DOHH2 (cell line): ENCODE data around the gene CHRDL2.

Experiments used
- H3F3A ChIP-seq: fragments of 200-600 bp; sonication (generic), shearing (Covaris generic); 2 replicates; pipeline ENCODE4 v1.6.0; 2016; ENCODE audit warnings: antibody characterized with exemption, mild to moderate bottlenecking; ENCODE audit not compliant: control insufficient read depth, insufficient read depth
- H3K27ac ChIP-seq: fragments of 200-600 bp; sonication (generic); 2 replicates; pipeline ENCODE4 v1.5.1; 2014; ENCODE audit warnings: low read depth, mild to moderate bottlenecking, low read length, moderate library complexity
- H3K27me3 ChIP-seq: fragments of 200-600 bp; sonication (generic); 2 replicates; pipeline ENCODE4 v1.6.1; 2014; ENCODE audit warnings: mild to moderate bottlenecking, low read length, mixed read lengths; ENCODE audit not compliant: control insufficient read depth
- H3K36me3 ChIP-seq: fragments of 200-600 bp; sonication (generic); 2 replicates; pipeline ENCODE4 v1.6.1; 2014; ENCODE audit warnings: mild to moderate bottlenecking, low read length, moderate library complexity, mixed read lengths; ENCODE audit not compliant: control insufficient read depth
- H3K4me1 ChIP-seq: fragments of 200-600 bp; sonication (generic); 2 replicates; pipeline ENCODE4 v1.6.1; 2014; ENCODE audit warnings: mild to moderate bottlenecking, low read length, mixed read lengths; ENCODE audit not compliant: control insufficient read depth
- H3K4me2 ChIP-seq: fragments of 200-600 bp; sonication (generic); 2 replicates; pipeline ENCODE4 v1.6.0; 2014; ENCODE audit warnings: mild to moderate bottlenecking, low read length, moderate library complexity
- H3K4me3 ChIP-seq: fragments of 200-600 bp; sonication (generic); 2 replicates; pipeline ENCODE4 v1.5.1; 2014; ENCODE audit warnings: mild to moderate bottlenecking, low read length, mixed read lengths
- H3K79me2 ChIP-seq: fragments of 200-600 bp; sonication (generic); 2 replicates; pipeline ENCODE4 v1.6.1; 2014; ENCODE audit warnings: mild to moderate bottlenecking, low read length, mixed read lengths; ENCODE audit not compliant: control insufficient read depth
- H3K9me2 ChIP-seq: fragments of 200-600 bp; sonication (generic); replicated peaks from 2 replicates; pipeline ENCODE4 v1.6.1; 2014; ENCODE audit warnings: mild to moderate bottlenecking, low read length, mixed read lengths; ENCODE audit not compliant: control insufficient read depth
- H3K9me3 ChIP-seq: fragments of 200-600 bp; sonication (generic); 2 replicates; pipeline ENCODE4 v1.6.1; 2014; ENCODE audit warnings: antibody characterized with exemption, low read length, mixed read lengths; ENCODE audit not compliant: control insufficient read depth, insufficient read depth
- H4K20me1 ChIP-seq: fragments of 200-600 bp; sonication (generic); 2 replicates; pipeline ENCODE4 v1.6.0; 2014; ENCODE audit warnings: low read depth, mild to moderate bottlenecking, antibody characterized with exemption, low read length, moderate library complexity; ENCODE audit not compliant: control insufficient read depth, insufficient read depth
- CTCF ChIP-seq: fragments of 200-600 bp; sonication (generic); IDR thresholded peaks from one replicate; pipeline ENCODE4 v1.5.1; 2014; ENCODE audit warnings: antibody characterized with exemption, mild to moderate bottlenecking, low read depth, low read length; ENCODE audit not compliant: poor library complexity, severe bottlenecking
- EZH2phosphoT487 ChIP-seq: fragments of 200-600 bp; sonication (generic); IDR thresholded peaks from 2 replicates; pipeline ENCODE4 v1.6.1; 2017; ENCODE audit warnings: borderline replicate concordance, mild to moderate bottlenecking, antibody characterized with exemption, low read length, moderate library complexity, mixed read lengths

Gene CHRDL2

GRCh38 chr11:74731301-74732094 is at the start of gene CHRDL2:
Gene CHRDL2, minus strand, starts transcription at chr11:74731426. Its CDS starts 538 bp downstream, at chr11:74730888.
- Histone ChIP-seq H3K27ac (no peak within 1 kb of the TSS), H3F3A (no peaks in the 10 kb centered on the region), H3K36me3 (no peaks in the 10 kb centered on the region), H3K4me2 (no peak within 1 kb of the TSS), H3K4me3 (no peak within 1 kb of the TSS), H3K27me3 (peaks cover 26% of the 10 kb centered on the region), H3K9me2 (no peaks in the 10 kb centered on the region), H3K9me3 (no peaks in the 10 kb centered on the region), H3K79me2 (no peaks in the 10 kb centered on the region), H3K4me1 (no peaks in the 10 kb centered on the region), H4K20me1 (no peaks in the 10 kb centered on the region)
- TF ChIP-seq CTCF (no peak), EZH2phosphoT487 (no peak)

- no peak for TF ChIP-seq EZH2phosphoT487
- no peak for TF ChIP-seq CTCF
- Histone ChIP-seq H3K79me2 (peaks cover 93% of the 10 kb centered on the region), H3K4me3 (no peak overlapping the region), H3K27me3 (no peaks in the 10 kb centered on the region), H3K27ac (no peak overlapping the region), H4K20me1 (peaks cover 13% of the 10 kb centered on the region; the same call in 1 of the 2 replicates), H3K4me2 (no peak overlapping the region), H3K4me1 (peaks cover 30% of the 10 kb centered on the region), H3K36me3 (no peaks in the 10 kb centered on the region), H3F3A (peaks cover 5% of the 10 kb centered on the region), H3K9me2 (no peaks in the 10 kb centered on the region), H3K9me3 (no peaks in the 10 kb centered on the region)
Observed at GRCh38 chr11:74780248-74781005, 49.2 kb upstream of the CHRDL2 start.

GRCh38 chr11:74778581-74778980 is 47.4 kb upstream of the CHRDL2 start:
- Histone ChIP-seq H3F3A (peaks cover 5% of the 10 kb centered on the region), H3K79me2 (peaks cover 94% of the 10 kb centered on the region), H3K36me3 (no peaks in the 10 kb centered on the region), H4K20me1 (peaks cover 10% of the 10 kb centered on the region; the same call in 1 of the 2 replicates), H3K4me3 (no peak overlapping the region), H3K4me2 (no peak overlapping the region), H3K9me2 (no peaks in the 10 kb centered on the region), H3K27ac (no peak overlapping the region), H3K27me3 (no peaks in the 10 kb centered on the region), H3K9me3 (no peaks in the 10 kb centered on the region), H3K4me1 (peaks cover 19% of the 10 kb centered on the region)
- no peak for TF ChIP-seq EZH2phosphoT487
- TF ChIP-seq CTCF: no peak
